GM19035 (cell line): ENCODE measurements around the gene SMDT1.

Experiments
- ATAC-seq: cut with Tn5 transposase; IDR thresholded peaks from one replicate; pipeline ENCODE4 v1.9.1; 2021; ENCODE audit not compliant: unreplicated experiment

SMDT1 gene

GRCh38 chr22:42079319-42080251 lies at the start of gene SMDT1:
TSS of gene SMDT1 (plus strand) at chr22:42079700. CDS start at chr22:42079769, 69 bp downstream.
- peak; percentile 83 for ATAC-seq

GRCh38 chr22:42033263-42034181 lies 46.0 kb upstream of the SMDT1 start:
- no peak for ATAC-seq

DNA sequence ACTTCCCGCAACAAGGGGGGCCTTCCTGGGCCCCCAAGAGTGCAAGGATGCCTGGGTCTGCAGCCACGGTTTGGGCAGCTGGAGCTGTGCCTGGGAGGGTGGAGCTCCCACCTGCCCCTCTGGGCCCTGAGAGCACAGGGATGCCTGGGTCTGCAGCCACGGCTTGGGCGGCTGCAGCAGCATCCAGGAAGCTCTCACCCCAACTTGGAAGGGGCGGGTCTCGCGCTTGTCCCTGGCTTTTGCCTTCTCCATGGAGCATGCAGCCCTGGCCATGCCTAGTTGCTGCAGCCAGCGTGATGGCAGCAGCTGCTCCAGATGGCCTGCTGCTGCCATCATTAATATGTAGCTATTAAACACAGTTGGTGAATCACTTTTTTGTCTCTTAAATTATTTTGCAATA lies 44.2 kb upstream of the SMDT1 start:
- no peak for ATAC-seq

DNA sequence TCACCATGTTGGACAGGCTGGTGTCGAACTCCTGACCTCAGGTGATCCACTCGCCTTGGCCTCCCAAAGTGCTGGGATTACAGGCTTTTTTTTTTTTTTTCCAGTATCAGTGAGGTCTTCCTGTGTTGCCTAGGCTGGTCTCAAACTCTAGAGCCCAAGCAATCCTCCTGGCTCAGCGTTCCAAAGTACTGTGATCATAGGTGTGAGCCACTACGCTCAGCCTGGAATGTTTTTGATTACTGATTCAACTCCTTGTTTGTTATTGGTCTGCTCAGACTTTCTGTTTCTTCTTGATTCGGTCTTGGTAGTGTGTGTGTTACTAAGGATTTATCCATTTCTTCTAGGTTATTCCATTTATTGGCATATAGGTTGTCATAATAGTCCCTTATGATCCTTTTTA lies 40.2 kb upstream of the SMDT1 start:
- no peak for ATAC-seq

- no peak for ATAC-seq
These were observed 37.7 kb upstream of the SMDT1 start for GRCh38 chr22:42041784-42042183.

GRCh38 chr22:42050641-42051180 lies 28.8 kb upstream of the SMDT1 start:
- ATAC-seq, result no peak

GRCh38 chr22:42052765-42053164 lies 26.7 kb upstream of the SMDT1 start:
- no peak for ATAC-seq

GRCh38 chr22:42056757-42057511 lies 22.6 kb upstream of the SMDT1 start:
- no peak for ATAC-seq

- ATAC-seq, result no peak
These were observed 19.0 kb upstream of the SMDT1 start for GRCh38 chr22:42060489-42060888.

- no peak for ATAC-seq
These were observed 18.5 kb upstream of the SMDT1 start for GRCh38 chr22:42061041-42061440.

- no peak for ATAC-seq
These were observed 16.9 kb upstream of the SMDT1 start for GRCh38 chr22:42062506-42063170.

DNA sequence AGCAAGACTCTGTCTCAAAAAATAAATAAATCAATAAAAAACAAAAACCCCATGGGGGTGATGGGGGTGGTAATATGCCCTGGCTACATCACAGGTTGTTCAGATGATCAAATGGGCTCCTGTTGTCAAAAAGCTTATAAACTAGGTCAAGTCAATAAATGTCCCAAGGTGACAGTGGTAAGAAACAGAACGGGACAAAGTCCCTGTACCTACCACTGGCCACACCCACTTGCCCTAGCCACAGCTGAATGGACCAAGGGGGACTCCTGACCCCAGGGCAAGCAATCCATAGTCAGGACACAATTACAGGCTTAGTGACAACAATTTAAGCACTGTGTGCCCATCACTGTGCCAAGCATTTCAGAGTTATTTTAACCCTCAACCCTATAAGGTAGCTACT lies 14.9 kb upstream of the SMDT1 start:
- no peak for ATAC-seq

DNA sequence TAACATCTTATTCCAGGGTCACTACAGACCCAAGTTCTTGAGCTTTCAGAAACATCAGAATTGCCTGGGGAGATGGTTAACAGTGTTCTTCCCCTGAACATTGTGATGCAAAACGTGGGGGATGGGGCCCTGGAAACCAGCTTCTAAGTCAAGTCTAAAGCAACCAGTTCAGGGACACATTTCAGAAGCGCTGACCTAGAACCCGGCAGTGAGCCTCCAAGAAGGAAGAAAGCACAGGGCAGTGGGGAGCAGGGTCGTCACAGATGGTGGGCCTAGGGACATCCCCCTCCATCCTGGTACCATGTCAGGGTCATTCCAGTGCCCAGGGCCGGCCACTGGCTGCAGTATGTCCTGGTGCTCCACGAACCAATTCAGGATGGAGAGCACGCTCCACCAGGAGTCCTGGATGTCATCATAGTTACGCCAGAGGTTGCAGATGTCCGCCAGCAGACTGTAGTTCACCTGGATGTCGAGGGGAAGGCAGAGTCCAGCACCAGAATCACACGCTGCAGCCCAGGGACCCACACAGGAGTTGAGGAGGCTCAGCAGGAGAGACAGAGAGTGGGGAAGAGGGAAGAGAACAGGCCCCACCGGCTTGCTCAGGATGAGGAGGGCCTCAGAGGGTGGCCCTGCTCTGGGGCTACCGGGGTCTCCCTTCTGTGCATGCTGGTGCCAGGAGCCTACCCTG lies 13.9 kb upstream of the SMDT1 start:
- ATAC-seq, result no peak

- no peak for ATAC-seq
These were observed 13.3 kb upstream of the SMDT1 start for GRCh38 chr22:42066126-42066761.

GRCh38 chr22:42066937-42067336 lies 12.6 kb upstream of the SMDT1 start:
- no peak for ATAC-seq

DNA sequence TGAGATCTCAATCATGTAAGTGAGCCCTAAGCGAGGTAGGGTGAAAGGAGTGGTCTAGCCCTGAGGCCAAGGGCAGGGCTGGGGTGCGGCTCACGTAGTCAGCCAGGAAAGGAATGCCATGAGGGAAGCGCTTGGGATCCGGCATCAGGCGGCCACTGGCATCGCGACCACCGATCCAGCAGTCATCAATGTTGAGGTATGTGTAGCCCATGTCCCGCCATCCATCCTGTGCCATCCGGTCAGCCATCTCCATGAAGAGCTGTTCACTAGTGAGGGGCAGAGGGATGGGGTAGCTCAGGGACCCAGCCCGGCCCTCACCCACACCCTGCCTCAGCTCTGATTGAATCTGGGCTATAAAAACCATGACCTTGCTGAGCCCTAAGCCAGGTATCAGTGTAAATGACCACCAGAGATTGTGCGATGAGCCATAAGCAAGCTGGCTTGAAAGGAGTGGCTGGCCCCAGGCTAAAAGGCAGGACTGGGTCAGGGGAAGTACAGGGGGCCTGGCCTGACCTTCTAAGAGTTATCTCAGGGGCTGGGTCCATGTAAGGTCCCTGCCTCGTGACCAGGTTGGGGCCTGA lies 11.7 kb upstream of the SMDT1 start:
- no peak for ATAC-seq

DNA sequence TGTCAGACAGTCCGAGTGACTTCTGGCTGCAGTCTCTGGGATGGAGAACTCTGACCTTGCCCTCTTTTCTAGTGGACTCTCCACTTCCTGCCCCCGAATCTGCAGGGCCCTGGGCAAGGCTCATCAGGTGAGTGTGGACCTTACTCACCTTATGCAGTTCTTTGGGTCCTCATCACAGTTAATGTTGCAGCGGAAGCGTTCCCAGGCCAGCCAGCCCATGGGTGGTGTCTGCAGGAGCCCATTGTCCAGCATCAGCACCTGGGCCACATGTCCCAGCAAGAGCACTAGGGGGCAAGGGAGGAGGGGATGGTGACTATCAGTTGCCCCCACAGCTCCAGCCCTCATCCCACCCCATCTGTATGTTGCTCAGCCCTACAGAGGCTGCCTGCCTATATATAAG lies 11.2 kb upstream of the SMDT1 start:
- ATAC-seq, result no peak

DNA sequence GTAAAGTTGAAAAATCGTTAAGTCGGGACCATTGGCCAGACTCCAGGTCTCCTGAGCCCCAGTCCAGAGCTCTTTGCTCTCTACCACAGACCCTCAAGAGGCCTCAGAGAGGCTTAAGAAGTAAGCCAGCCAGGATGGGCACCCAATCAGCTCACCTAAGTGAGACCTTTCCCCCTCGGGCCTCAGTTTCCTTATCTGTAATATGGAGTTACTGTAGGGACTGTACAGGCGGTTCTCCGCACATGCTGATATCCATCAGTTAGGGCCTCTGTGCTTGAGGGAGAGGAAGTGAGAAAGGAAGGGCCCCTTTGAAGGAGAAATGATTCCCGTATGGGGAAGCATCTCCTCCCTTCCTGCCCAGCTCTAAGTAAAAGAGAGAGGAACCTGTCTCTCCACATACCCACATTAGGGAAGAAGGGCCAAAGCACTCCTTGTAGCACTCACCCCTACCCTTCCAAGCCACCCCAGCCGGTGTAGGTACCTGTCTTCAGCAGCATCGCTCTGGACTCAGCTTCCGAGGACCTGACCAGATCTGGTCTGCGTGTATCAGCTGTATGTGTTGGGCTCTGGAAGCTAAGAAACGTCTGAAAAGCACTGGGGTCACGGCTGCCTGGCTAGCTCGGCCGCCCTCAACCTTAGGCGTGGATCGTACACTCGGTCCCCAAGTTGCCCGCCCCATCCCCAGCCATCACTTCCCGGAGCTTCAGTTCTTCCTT lies 9.5 kb upstream of the SMDT1 start:
- ATAC-seq, result peak; percentile 14
